Islet of Langerhans (tissue), 1 donor: ENCODE measurements around the gene AKAP6.

Experiments used
- FAIRE-seq: peaks from one replicate; lab custom pipeline; 2011; peaks lifted over from hg19 to GRCh38; lab: Jason Lieb, UNC

The AKAP6 gene, protein sequence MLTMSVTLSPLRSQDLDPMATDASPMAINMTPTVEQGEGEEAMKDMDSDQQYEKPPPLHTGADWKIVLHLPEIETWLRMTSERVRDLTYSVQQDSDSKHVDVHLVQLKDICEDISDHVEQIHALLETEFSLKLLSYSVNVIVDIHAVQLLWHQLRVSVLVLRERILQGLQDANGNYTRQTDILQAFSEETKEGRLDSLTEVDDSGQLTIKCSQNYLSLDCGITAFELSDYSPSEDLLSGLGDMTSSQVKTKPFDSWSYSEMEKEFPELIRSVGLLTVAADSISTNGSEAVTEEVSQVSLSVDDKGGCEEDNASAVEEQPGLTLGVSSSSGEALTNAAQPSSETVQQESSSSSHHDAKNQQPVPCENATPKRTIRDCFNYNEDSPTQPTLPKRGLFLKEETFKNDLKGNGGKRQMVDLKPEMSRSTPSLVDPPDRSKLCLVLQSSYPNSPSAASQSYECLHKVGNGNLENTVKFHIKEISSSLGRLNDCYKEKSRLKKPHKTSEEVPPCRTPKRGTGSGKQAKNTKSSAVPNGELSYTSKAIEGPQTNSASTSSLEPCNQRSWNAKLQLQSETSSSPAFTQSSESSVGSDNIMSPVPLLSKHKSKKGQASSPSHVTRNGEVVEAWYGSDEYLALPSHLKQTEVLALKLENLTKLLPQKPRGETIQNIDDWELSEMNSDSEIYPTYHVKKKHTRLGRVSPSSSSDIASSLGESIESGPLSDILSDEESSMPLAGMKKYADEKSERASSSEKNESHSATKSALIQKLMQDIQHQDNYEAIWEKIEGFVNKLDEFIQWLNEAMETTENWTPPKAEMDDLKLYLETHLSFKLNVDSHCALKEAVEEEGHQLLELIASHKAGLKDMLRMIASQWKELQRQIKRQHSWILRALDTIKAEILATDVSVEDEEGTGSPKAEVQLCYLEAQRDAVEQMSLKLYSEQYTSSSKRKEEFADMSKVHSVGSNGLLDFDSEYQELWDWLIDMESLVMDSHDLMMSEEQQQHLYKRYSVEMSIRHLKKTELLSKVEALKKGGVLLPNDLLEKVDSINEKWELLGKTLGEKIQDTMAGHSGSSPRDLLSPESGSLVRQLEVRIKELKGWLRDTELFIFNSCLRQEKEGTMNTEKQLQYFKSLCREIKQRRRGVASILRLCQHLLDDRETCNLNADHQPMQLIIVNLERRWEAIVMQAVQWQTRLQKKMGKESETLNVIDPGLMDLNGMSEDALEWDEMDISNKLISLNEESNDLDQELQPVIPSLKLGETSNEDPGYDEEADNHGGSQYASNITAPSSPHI (N-terminal part only)

DNA sequence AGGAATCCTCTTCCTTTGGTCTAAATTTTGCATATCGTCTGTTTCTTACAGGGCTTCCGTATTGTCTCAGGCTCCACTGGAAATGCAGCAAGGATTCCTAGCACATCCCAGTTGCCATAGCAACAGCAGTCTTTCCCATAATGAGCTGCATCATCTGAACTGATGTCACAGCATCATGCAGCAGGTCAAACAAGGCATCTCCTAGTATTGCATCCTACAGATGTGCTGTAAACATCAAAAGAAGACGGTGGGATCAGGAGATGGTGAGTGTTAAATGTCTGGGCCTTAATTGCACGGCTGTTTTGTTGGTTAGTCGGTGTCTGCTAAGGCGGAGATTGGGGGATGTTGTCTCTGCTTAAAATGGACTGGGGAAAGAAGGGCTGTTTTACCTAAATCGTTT is at the start of gene AKAP6:
Gene AKAP6, plus strand, starts transcription at position 153 of the 400 bp plus-strand sequence. CDS start 104,196 bp downstream, outside the sequence.
- FAIRE-seq = no peak

DNA sequence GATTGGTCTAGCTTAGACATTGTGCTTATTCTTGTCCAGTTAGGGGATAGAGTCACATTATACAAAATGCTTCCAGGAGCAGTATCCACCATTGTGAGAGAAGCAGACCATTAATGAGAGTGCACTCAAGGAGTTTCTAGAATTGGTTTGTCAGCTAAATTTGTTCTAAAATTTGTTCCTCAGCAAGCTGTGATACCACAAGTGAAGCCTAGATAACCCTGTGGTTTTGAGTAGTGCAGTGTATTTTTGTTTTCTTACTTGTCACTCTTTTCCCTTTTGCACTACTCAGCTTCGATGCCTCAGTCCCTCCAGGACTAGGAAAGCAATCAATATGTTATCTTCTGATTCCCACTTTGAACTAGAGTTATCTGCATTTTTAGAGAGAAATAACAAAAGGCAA is 42.5 kb upstream of the AKAP6 start:
- FAIRE-seq = no peak

DNA sequence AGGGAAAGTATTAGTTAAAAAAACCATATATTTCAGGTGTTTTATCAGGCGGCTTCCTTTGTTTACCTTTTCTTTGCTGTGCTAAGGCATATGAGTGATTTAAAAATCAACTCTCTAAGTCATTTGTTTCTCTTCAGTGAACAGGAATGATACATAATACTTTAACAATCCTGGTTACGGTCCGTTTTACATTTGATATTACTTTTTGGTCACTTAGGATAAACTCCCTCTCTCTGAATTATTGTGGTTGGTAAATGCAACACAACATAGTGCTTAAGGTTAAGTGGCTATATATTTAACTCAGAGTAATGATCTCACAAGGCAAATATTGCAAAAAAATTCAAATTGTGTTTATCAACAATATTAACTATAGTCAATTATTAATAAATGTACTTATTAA is 32.7 kb upstream of the AKAP6 start:
- FAIRE-seq = no peak

DNA sequence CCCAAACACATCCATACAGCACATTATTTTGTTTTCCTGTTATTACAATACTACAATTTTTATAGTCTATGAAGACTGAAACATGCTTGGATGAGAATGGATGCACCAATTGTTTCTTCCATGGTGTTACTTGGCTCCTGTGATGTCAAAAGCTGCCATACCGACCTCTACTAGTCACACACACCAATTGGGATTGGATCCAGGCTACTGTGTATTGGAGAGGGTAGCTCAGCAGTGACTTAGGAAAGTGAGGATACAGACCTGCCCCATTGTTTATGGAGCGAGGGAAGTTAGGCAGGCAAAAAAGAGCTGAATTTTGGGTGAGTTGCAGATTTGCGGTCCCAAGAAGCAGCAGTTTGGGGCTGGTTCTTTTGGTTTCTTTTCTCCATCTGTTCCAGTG is 30.8 kb upstream of the AKAP6 start:
- no peak for FAIRE-seq

DNA sequence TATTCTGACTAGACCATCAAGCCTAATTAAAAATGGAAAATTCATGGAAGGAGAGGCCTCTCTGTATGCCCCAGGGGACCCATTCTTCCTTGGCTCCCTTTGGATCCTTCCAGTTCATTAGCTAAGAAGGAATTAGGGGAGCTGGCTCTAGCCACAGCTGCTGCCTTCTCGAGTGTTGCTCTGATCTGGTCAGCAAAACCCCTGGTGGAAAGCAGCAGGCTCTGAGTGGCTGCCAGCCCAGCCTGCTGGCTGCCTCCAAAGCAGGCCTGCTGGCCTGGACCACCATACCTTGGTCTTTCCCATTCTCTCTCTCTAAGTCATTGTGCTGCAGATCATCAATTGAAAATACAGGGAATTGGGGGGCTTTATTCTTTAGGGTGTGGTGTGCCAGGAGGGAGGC is 29.0 kb upstream of the AKAP6 start:
- FAIRE-seq = peak; percentile 86

DNA sequence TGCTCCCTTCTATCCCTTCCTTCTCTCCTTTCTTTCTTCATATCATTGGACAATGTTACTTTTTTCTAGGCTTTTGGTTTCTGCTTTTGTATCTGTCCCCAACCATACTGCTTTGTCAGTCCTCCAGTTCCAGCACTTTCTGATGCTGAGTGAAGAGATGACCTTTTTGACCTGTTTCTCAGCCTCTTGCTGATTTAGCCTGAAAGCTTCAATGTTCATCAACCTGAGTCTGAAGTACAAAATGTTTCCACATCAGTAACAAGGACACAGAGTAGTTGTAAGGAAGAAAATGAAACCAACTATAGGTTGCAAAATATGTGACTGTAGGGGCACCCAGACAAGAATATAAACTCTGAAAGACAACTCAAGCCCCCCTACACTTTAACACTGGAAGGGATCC is 25.2 kb upstream of the AKAP6 start:
- FAIRE-seq = no peak

DNA sequence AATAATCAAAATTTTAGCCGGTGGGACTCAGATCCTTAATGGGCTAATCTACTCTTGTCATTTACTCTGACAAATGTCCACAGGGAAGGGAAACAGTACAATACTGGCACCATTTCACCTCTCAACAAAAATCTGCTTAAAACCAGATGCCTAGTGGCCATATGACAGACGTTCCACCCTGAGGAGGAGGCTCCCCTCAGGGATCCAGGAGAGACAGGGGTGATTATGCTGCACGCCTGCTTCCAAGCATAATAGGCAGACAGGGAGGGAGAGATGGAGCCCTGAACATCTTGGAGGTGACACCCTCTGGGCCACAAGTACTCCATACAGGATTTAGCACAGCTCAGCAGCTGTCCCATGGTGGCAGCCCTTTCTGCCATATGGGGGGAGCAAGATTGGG is 24.8 kb upstream of the AKAP6 start:
- FAIRE-seq = no peak

DNA sequence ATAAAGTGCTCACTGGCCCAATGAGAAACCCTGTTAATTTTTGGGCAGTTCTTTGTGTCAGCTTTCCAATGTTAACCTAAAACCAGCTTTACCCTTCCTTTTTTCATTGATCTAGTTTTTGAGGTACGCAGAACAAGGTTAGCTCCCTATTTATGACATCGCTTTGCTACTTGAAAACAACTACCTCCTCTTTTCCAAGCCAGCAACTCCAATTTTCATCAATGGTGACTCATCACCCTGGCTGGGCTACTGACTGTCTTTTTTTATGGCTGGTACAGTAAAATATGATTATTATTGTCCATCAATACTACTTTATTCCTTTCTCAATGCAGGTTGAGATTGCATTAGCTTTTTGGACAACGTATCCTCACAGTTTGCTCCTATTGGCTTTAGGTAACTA is 22.5 kb upstream of the AKAP6 start:
- FAIRE-seq = peak; percentile 75

DNA sequence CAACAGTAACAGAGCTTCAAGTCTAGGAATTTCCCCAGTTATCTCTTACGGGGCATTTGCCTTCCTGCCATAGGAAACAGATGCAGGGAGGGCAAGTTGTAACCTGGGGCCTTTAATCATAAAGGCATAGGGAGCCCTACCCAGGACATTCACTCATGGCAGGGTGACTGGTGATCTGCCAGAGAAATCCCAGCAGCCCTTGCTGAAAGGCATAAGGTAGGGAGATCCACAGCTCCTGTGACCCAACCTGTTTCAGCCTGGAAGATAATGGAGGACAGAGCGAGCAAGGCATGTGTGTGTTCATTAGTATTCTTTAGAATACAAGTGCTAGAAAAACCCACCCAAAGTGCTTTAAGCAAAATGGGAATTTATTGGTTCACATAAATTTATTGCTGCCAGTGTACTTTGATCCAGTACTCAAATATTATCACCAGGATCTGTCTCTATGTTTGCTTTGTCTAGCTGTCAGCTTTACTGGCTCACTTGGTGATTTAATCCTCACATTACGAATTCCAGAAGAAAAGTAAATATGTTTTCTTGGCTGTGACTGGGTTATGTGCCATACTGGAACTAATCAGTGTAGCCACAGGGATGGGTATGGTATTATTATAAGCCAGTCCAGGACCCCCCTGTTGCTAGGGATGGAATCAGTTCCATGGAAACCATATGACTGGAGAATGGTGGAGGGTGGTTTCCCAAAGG is 21.1 kb upstream of the AKAP6 start:
- FAIRE-seq = peak; percentile 92

DNA sequence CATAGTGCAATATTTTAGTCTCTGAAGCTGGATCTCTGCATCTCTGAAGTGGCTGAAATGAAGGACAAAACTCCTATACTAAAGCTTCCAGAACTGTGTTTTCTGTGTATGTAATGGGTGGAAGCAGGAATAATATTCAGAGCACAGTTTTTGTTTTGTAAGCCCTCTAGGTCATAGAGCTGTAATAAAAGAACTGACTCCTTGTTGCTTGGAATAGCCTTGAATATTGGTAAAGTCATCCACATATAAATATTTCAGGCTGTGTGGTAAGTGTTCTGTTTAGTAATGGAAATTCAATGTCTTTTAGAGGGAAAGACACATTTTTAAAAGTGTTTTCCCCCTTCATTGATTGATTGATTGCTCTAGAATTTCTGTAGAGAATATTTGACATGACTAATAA is 18.2 kb upstream of the AKAP6 start:
- FAIRE-seq = no peak

DNA sequence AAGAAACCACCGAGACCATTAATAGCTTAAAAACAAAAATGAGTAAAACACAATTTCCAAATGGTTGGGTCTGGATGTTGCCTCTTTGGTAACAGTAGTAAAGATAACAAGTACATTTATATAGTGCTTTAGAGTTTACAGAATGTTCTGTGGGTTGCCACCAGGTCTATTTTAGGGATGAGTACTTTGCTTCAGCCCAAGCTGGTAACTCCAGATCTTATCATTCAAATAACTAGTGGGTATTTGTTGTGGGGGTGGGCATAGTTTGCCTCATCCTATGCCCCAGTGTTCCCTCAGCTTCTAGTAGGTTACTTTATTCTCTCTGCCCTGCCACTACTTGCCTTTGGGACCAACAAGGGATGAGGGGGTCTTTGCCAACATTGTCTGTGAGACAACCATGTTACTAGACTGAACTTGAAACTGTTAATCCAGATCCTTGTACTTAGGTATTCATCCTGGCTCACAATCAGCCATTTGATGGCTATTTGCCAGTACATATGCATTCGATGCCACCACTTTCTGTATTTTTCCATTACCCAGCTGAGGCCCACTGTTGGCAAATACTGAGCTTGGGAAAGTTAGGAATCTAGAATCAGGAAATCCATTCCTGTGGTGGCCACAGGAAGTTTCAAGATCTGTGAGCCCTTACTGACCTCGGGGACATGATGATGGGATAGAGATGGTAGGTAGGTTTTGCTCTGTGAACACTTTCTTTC is 17.6 kb upstream of the AKAP6 start:
- FAIRE-seq = no peak

DNA sequence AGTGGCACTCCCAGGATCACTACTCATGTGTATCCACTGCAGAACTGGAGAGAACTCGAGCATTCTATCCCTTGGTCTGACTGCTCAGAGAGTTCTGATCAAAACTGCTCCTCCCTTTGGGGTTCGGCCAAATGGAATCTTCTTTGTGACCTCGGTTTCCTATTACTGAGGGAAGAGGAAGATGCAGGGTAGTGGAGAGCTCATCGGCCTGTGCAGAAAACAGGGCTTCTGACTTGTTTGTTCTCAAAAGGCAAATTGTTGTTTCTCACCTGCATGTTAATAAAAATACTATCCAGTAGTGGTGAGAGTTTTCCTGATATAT is 17.1 kb upstream of the AKAP6 start:
- FAIRE-seq = no peak

DNA sequence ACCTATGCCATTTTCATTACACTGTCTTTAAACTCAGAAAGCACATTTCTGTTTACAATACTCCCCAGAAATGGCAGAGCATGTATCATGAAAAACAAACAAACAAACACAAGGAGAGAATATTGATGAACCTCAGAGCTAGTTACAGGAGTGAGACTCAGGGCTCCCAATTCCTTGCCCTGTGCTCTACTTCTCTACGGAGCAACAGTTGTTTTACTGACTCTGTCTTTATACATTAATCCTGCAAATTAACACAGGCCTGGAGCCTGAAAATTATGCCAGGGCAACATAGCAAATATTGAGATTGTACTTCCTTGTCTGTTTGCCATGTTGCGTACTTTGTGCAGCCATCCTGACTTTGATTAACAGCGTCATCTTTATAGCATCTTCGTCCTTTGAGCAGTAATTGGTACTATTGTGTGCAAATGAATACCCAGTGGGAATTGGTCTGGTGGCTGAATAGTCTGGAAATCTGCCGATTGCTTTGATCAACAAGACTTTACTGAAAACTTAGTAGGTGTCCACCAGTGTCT is 15.2 kb upstream of the AKAP6 start:
- FAIRE-seq = no peak

DNA sequence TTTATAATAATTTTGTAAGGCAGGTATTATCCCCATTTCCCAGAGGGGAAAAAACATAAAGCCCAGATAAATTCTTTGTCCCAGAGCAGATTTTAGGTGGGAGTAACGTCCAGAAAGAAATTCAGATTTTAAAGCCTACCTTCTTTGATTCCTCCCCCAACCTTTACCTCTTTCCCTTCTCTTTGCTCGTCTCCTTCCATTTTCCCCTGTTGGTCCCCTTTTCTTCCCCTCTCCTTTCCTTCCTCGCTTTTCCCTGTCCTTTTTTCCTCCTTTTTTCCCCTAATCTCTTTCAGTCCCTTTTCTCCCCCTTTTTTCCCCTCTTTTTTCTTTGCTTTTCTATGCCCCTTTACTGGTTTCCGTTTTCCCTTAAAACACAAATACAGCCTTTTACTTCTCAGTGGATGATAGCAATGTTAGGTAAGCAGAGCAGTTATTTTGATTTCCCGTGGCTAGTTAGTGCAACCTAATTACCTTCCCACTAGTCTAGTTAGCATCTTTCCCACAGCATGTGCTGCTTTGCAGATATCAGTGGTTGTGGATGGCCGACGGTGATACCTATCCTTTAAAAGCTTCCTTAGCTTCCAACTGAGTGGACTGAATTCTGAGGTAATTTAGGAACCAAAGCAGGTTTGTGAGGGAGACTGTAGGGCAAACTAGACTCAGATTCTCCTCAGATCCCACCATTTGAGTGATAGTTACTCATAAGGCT is 10.9 kb upstream of the AKAP6 start:
- no peak for FAIRE-seq

DNA sequence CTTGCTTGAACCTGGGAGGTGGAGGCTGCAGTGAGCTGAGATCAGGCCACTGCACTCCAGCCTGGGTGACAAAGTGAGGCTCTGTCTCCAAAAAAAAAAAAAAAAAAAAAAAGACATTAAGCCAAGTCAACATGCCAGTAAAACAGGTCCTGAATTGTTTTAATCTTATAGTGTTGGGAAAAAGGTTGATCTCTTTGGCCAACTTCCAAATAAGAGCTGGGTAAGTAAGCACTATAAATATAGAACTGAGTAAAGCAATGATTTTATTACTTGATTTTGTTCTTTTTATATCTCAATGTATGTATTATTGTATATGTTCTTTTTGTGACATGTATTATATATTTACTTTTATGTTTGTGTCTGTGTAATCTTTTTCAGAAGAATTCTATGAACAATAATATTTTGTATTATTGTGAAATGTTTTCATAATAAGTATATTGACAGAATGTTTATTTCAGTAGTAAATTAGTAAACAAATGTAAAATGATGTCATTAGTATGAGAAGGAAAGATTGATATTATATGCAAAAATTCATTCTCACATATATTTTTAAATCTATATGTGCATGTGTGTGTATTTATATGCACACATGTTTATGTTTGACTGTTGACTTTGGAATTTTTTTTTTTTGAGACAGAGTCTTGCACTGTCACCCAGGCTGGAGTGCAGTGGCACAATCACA is 9.6 kb upstream of the AKAP6 start:
- peak; percentile 90 for FAIRE-seq

DNA sequence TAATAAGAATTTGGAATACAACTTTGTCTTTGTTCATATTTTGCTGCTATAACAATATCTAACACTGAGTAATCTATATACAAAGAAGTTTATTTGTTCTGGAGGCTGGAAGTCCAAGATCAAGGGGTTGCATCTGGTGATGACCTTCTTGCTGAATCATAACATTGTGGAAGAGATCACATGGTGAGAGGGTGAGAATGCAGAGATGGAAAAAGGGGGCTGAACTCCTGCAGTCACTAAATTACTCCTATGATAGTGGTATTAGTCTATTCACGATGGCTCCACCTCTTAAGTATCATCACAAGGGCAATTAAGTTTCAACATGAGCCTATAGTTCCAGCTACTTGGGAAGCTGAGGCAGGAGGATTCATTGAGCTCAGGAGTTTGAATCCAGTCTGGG is 4.5 kb upstream of the AKAP6 start:
- no peak for FAIRE-seq

DNA sequence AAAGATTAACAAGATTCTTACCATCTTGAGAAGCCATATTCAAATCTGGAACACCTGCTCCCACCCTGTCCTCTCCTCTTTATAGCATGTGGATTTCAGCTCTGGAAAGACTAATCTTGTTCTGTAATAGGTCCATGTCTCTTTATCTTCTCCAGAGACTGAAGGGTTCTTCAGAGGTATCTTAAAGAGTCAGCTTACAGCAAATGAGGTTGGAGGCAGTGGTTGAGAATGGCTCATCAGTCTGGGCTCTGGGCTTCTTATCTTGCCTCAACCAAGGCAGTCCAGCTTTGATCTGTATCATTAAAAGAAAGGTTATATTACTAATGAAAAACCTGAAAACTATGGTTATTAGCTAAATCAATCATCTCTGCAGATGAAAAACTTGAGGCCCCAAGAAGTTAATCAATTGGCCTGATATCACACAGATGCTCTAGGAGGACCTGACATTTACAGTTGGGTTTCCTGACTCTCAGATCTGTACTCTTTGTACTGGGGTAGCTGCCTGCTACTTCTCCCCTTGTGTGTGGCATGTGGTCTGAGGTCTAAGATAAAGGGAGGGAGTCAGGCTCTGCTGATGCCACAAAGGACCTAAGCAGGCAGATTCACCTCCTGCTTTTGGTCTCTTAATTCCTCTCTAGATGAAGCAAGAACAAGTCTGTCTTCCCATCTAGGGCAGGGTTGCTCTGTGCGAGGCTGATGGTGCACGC is 1.7 kb upstream of the AKAP6 start:
- no peak for FAIRE-seq

DNA sequence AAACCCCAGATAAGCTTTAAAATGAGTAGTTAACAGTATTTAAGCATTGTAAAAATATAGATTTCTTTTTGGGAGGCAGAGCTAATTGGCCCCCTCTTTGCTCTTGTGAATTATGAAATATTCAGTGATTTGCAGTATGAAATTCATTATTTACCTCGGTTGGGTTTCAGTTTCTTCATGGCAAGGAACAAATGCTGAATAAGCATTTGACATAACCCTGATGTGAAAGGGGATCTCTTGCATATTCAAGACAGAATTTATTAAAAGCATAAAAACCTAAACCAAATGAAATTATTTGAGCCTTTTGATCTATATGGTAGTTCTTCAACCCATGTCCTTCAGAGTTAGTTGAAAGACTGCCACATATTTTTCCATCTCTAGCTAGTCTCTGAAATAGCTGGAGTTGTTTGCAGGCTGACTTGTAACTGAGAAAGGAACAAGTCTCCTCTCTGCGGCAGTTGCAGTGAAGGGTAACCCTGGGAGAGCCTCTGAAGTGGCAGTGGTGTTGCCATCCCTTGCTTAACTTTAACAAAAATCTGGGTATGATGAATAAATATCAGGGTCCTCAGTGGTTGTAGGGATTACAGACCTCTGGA is 690 bp downstream of the AKAP6 start:
- FAIRE-seq = no peak
